Neural cell (in vitro differentiated cells): Measurements from ENCODE around the gene PABPC1L2B. TPM values are rescaled to one million over a fixed set of nuclear protein-coding genes. Genes with fewer than 3 reads are reported as not detected.

ENCODE experiments used
- polyA plus RNA-seq: library from polyadenylated mRNA; depleted of rRNA; stranded (reverse); fragments of >200 nt; gene quantifications from 2 replicates; pipeline ENCODE4 v1.2.3, GENCODE V29; 2014

Gene PABPC1L2B
- polyA plus RNA-seq, 1 donor from 2014 or later = not detected

Other genes with a start within 250 kb of the PABPC1L2B start
- 1.7 and 2.7 TPM in 2 replicates for gene DMRTC1B, start 226.0 kb upstream of the PABPC1L2B start, polyA plus RNA-seq
- gene FAM236B, start 220.3 kb upstream of the PABPC1L2B start, polyA plus RNA-seq = not detected in 2 replicates
- gene FAM236D, start 194.7 kb upstream of the PABPC1L2B start, polyA plus RNA-seq = not detected in 2 replicates
- gene FAM236C, start 90.3 kb upstream of the PABPC1L2B start, polyA plus RNA-seq = not detected in 2 replicates
- not detected in 2 replicates for gene FAM236A, start 64.7 kb upstream of the PABPC1L2B start, polyA plus RNA-seq
- gene DMRTC1, start 59.1 kb upstream of the PABPC1L2B start, polyA plus RNA-seq = 1.8 TPM in 1 of 2 replicates, not detected in the other
- gene PABPC1L2A, start 76.6 kb downstream of the PABPC1L2B start, polyA plus RNA-seq = 0.38 and 0.56 TPM in 2 replicates
- gene NAP1L2, start 211.9 kb downstream of the PABPC1L2B start, polyA plus RNA-seq = 54.4 and 62.9 TPM in 2 replicates